ENCODE measurements around the gene TCF12.
A peak's percentile ranks its signal among the peaks of the same experiment; 100 is the strongest.
"Not testable (repeated sequence)": the region's sequence is repeated elsewhere in the genome, so short reads cannot be mapped to it uniquely, and the experiment has no call there.

Gene TCF12

DNA sequence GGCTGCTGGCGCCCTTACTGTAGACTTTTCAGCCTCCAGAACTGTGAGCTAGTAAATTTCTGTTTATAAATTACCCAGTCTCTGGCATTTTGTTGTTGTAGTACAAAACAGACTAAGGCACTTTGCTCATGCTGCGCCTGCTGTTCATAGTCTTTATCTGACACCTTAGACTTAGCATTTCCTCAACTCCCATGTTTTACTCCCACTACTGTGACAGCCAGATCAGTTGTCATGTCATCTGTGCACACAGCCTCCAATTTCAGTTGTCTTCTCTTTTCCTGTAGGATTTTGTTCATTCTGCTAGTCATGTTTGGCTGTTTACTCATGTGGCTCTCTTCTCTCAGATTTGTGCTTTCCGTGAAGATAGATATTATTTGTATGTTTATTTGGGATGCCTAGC lies 62.0 kb downstream of the TCF12 start:
- DNase-seq: no peak

DNA sequence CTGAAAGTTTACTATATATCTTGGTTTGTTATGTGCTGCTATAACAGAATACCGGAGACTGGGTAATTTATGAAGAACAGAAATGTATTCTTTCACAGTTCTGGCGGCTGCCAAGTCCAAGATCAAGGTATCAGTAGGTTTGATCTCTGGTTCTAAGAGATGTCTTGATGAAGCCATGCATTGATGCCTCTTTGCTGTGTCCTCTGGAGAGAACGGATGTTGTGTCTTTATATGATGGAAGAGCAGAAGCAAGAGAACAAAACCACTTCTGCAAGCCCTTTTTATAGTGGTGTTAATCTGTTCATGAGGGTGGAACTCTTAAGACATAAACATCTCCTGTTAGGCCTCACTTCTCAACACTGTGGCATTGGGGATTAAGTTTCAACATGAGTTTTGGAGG lies 62.7 kb downstream of the TCF12 start:
- DNase-seq: no peak

DNA sequence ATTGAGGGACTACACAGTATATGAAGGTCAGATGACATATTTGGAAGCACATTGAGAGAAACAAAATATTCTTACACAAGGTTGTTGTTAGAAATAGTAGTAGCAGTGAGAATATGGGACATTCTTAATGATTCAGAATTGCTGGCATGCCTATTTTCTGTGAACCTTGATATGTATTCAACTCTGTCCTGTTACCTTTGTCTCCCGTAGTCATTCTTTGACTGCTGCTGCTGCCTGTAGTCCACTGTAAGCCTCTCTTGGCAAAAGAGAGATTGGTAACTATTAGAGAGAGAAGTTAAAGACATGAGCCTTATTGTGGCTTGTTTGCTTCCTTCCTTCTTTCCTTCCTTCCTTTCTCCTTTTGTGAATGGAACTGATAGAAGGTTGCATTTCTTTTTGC lies 64.5 kb downstream of the TCF12 start:
- no peak for DNase-seq

DNA sequence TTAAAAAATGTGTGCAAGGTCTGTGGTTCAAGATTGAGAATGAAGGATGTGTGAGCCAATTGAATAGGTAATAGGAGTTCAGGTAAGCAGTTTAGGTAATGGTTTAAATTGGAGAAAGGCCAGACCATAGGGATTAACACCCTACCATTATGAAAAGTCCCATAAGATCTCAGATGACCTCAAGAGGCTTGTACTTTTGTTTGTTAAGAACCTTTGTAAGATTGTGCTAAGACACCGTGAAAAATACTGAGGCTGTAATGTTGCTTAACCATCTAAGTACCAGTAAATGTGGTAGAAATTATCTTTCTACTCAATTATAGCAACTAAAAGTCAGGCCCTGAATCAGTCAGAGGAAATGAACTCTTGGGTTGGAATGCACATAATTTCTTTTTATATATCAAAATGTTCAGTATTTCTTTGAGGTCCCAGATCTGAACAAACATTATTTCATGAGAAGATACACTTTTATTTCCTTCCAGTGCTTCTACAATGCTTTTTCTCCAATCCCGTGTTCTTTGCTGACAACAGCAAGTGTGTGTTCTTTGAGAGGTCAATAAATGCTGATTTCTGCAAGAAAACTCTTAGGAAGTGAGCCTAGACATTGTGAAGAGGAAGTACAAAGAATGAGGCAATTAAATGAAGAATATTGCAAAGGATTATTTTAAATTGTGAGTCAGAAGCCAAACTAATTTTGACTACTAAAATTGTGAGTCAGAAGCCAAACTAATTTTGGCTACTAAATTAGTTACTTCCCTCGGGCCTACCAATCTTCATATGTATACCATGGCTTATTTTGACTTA lies 66.4 kb downstream of the TCF12 start:
- DNase-seq: peak; percentile 27

DNA sequence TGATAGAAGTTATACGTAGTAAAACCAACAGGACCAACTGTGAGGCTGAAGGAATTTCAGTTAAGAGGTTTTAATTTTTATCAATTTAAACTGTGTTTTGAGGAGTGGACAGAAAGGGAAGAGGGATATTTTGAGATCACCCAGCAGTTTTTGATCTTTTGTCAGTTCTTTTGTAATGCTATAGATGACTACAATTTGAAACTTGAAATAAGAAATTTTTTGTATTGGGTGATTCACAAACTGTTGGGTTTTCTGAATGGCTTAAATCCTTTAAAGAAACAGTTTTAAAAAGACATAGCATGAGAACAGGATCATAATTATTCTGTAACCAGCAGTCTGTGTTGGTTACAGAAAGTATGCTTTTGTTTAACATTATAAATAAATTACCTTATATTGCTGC lies 67.4 kb downstream of the TCF12 start:
- DNase-seq: no peak

DNA sequence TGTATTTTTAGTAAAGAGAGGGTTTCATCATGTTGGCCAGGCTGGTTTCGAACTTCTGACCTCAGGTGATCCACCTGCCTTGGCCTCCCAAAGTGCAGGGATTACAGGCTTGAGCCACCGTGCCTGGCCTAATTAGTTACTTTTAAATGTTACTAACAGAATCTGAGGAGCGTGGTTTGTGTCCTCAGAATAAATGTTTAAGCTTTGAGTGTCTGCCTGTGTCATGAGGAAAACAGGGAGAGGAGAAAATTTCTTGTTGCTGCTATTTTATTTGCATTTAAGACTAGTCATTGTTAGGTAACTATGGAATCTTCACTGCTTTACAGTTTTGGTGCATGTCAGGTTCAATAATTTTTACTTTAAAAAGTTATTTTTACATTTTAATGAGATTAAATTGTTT lies 68.8 kb downstream of the TCF12 start:
- DNase-seq: no peak

DNA sequence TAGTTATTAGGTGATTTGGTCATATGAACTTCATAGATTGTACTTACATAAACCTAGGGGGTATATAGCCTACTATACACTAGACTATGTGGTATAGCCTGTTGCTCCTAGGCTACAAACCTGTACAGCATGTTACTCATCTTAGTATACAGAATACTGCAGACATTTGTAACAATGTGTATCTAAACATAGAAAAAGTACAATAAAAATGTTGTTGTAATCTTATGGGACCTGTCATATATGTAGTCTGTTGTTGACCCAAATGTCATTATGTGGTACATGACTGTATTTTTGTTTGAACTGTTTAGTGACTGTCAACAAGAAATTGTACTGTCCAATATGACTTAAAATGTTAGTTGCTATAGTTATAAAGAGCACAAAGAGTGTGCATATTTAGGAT lies 69.8 kb downstream of the TCF12 start:
- no peak for DNase-seq

DNA sequence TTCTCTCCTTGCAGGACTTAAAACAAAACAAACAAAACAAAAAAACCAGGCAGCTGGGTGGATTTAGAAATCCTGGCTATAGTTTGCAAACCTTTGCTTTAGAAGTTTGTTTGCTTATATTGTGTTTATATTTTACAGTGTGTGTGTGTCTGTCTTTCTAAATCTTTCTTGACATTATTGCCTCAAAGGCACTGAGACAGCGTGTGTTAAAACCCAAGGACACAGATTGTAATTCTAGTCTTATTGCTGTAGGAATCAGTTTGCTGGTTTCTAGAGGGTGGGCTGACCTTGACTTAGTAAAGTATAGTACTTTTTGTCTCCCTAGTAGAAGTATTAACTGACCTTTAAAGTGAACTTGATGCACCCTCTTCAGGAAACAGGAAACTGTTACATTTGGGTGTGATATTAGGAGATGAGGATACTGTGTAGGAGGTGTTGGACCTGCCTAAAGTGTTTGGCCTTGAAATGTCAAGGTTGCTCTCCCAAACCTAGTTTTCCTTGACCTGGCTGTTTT lies 71.0 kb downstream of the TCF12 start:
- no peak for DNase-seq

DNA sequence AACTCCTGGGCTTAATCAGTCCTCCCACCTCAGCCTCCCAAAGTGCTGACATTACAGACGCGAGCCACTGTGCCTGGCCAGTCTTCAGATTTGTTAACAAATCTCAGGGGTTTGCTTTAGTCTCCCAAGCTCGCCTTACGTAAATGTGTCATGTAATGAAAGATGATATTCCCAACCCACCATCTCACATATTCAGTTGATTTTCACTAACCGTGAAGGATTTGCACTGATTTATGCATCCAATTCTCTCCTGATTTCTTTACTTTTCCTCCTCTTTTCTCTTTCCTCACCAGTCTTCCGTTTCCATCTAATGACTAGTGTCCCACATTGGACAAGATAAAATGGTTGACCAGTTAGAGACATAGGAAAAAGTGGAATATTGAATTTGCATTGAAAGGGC lies 72.6 kb downstream of the TCF12 start:
- no peak for DNase-seq

DNA sequence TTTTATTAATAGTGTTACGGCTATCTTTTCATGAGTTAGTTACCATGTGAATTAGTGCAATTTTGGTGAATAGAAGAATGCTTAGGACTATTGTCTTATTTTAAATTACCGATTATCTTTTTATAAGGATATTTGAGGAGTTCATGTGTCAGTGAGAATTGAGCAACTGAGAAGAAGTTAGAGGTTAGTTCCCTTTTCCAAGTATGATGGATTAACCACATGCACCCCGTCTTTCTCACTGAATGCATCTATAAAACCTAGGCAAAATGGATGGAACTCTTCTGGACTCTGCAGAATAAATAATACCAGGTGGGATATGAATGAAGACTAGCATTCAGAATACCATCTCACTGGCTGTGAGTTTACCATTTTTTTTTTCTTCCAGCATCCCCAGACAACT lies 74.3 kb downstream of the TCF12 start:
- no peak for DNase-seq

DNA sequence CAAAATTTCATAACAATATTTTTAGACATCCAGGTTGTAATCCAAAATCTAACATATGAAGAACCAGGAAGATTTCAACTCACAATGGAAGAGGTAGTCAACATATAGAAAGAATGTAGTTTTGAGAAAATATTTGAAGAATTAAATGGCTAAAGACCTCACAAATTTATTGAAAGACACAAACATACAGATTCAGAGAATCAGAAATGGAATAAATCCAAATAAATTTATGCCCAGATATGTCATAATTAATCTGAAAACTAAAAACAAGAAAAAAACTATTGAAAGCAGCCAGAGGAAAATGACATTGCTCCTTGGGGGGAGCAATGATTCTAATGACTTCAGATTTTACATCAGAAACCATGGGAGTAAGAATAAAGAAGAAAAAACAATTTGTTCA lies 75.8 kb downstream of the TCF12 start:
- DNase-seq: no peak

DNA sequence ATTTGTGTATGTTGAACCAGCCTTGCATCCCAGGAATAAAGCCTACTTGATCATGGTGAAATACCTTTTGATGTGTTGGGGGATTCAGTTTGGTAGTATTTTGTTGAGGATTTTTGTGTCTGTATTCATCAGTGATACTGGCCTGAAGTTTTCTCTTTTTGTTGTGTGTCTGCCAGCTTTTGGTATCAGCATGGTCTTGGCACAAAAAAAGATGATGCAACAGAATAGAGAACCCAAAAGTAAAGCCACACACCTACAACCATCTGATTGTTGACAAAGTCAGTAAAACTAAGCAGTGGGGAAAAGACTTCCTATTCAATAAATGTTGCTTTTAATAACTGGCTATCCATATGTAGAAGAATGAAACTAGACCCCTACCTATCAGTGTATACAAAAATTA lies 77.6 kb downstream of the TCF12 start:
- DNase-seq: no peak

DNA sequence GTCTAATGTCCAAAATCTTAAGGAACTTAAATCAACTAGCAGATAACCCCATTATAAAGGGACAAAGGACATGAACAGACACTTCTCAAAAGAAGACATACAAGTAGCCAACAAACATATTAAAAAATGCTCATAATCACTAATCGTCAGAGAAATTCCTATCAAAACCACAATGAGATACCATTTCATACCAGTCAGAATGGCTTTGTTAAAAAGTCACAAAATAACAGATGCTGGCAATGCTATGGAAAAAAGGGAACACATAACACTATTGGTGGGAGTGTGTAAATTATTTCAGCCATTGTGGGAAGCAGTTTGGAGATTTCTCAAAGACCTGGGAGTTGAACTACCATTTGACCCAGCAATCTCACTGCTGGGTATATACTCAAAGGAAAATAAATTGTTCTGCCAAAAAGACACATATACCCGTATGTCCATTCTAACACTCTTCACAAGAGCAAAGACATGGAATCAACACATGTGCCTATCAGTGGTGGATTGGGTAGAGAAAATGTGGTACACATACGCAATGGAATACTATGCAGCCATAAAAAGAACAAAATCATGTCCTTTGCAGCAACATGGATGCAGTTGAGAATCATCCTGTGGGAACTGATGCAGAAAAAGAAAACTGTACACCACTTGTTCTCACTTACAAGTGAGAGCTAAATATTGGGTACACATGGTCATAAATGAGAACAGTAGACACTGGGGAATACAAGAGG lies 78.5 kb downstream of the TCF12 start:
- no peak for DNase-seq

DNA sequence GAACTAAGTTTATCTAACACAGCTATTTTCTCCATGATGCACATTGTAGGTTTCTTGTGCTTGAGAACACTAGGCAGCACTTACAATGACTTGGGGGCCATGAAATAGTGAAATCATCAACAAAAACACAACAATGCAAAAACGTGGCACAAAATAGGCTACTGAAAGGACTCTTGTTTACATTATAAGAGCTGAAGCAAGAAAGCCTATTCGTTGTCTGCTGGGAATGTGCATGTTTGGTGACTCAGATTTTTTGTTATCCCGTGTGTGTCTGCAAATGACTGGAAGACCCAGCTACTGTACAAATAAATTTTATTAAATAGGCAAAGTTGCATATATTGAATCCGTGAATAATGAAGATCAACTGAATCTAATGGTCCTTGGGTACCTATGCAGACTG lies 85.0 kb downstream of the TCF12 start:
- no peak for DNase-seq

DNA sequence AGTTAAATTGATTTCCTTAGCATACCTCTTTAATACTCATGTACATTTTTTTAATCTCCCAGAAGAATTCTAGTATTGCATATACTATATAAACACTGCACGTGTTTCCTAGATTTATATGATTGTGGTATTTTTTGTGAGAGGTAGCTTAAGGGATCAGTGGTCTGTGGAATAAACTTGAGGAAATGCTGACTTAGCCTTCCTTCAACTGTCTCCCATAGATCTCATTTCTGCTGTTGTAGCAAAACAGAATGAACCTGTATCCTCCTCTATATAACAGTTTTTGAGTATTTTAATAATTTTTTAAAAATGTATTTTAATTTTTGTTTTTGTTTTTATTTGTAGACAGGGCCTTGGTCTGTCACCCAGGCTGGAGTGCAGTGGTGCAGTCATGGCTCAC lies 86.8 kb downstream of the TCF12 start:
- DNase-seq: no peak

DNA sequence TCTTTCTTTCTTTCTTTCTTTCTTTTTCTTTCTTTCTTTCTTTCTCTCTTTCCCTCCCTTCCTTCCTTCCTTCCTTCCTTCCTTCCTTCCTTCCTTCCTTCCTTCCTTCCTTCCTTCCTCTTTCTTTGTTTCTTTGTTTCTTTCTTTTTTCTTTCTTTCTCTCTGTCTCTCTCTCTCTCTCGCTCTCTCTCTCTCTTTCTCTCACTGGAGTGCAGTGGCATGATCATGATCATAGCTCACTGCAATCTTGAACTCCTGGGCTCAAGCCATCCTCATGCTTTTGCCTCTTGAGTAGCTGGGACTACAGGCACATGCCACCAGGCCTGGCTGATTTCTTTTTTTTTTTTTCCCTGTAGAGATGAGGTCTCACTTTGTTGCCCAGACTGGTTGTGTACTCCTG lies 89.4 kb downstream of the TCF12 start:
- not testable (repeated sequence) for DNase-seq

DNA sequence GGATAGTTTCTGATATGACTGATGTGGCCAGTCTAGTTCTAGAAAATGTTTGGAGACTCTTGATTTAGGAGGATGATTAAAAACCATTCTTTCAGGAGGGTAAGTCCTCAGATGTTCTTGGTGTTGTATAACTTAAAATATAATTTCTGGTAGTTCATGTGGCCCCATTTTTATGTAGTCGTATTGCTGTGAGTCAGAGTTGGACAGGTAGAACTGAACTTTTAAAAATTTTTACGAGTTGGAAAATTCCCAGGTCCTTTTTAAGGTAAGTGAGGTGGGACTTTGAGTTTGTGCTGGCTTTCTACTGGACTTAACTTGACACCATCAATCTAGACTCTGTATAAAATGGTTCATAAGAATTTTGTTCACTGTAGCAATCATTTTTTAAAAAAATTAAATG lies 92.3 kb downstream of the TCF12 start:
- DNase-seq: no peak

DNA sequence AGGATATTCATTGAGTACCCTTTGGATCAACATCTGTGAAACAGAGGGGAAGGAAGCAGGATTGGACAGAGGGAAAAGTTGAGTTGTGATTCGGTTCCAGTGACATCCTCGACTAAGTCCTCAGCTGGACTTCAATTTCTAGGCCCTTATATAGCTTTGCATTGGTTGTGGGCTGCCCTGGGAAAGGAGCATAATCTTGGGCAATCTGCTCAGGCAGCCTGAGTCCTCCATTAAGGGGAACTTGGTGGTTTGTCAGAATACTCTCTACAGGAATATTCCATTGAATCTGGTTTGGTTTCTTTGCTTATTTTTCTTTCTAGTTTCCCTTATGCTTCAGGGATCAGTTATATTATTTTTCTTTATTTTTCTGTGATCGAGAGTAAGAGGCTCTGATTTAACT lies 94.1 kb downstream of the TCF12 start:
- no peak for DNase-seq

DNA sequence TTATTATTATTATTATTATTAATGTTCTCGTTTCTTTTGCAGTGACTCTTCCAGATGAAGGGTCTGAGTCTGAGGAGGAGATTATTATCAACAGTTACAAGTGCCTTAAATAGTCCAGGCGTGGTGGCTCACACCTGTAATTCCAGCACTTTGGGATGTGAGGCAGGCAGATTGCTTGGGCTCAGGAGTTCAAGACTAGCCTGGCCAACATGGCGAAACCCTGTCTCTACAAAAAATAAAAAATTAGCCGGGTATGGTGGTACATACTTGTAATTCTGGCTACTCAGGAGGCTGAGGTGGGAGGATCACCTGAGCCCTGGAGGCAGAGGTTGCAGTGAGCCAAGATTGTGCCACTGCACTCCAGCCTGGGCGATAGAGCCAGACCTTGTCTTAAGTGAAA lies 96.5 kb downstream of the TCF12 start:
- DNase-seq: not testable (repeated sequence)

DNA sequence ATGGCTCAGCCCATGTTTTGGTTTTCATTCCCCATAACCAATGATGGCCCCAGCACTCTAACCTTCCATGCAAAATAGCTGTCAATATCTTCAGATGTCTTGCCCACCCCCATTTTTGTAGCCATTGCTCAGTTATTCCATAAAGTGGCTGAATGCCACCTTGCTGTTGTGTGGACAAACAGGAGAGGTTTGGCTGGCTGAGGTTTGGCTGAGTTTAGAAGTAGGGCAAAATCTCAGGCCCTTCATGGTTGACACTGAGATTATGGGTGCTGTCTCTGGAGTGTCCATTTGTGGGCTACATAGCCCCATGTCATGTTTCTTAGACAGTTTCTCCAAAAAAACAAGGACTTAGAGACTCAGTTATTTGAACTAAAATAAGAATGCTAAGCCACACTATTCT lies 96.9 kb downstream of the TCF12 start:
- no peak for DNase-seq

DNA sequence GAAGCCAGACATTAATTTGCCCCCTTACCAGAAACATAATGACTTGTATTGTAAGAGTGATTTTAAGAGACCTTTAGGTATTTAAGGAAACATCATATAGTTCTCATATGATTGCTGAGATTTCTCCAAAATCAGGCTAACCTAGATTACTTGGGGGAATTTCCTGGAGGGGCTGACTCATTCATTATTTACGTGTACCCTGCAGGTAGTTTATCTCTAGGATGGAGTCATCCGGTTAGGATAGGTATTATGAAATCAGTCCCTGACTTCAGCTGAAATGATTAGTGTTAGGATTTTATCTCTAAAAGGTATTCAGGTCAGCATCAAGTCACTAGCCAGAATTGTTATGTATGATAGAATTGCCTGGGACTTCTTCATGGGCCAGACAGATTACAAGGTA lies 97.5 kb downstream of the TCF12 start:
- no peak for DNase-seq

DNA sequence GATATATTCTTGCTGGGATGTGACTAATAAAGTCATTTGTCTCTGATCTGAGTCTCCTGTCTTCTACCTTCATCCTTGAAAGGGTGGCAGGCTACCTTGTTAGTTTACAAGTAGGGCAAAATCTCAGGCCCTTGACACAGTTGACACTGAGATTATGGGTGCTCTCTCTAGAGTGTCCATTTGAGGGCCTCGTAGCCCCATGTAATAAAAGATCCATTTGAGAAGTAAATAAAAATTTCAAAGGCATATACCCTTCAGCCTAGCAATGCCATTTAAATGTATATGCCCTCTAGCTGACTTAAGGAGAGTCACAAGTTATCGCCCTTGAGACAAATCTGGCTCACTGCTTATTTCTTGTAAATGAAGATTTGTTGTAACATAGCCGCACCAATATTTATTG lies 98.6 kb downstream of the TCF12 start:
- no peak for DNase-seq

DNA sequence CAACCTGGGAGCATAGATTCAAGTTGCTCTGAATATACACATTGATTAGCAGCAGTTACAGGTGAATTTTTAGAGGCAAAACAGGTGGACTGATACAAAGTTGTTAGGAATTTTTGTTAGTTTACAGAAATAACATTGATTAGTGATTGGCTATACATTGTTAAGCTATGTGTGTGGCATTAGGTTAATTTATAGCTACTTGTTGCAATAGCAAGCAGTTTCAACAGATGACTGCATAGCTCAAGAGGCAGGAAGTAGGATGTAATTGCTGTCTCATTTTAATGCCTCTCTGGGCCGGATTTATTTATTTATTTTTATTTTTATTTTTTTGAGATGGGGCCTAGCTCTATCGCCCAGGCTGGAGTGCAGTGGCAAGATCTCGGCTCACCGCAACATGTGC lies 99.7 kb downstream of the TCF12 start:
- no peak for DNase-seq

DNA sequence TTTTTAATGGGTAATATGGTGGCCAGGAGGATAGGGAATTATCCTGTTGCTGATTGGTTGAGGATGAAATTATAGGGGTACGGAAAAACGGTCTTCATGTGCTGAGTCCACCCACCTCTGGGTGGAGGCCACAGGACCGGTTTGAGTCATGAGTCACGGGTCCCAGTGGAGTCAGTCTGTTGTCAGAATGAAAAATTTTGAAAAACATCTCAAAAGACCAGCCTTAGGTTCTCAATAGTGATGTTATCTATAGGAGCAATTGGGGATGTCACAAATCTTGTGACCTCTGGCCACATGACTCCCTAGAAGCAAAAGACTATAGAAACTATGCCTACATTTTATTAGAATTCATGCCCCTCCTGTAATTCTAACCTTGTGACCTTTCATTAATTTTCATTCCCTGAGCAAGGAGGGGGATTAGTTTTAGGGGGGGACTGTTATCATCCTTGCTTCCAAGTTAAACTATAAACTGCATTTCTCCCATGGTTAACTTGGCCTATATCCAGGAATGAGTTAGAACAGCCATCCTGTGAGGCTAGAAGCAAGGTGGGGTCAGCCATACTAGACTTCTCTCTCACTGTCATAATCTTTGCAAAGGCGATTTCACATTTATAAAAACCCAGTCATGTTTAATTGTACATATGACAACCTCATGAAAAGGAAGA lies 101.2 kb downstream of the TCF12 start:
- DNase-seq: no peak

Data from activated CD4-positive, alpha-beta T cell treated with anti-CD3 and anti-CD28 coated beads, Interleukin-2, amount 50 U/mL, for 16 hours (primary cell).